ENCODE results near the gene LRRN1.

DNA sequence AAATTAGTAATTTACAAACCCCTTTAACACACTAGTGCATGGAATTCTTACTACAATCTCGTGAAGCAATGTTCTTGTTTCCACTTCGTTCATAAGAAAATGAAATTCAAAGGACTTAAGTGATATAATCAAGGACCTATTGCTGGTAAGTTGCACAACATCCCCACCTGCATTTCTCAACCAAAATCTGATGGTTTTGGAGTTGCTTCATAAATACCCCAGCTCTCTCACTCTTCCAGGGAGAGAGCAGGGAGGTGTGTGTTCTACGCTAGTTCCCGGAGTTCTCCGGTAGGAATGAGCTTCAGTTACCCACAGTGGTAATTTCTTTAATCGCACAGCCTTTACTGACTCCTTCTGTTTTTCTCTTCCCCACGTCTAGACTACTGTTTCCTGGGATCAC lies 81.8 kb downstream of the LRRN1 start:
- TF ChIP-seq, protein P1, sequence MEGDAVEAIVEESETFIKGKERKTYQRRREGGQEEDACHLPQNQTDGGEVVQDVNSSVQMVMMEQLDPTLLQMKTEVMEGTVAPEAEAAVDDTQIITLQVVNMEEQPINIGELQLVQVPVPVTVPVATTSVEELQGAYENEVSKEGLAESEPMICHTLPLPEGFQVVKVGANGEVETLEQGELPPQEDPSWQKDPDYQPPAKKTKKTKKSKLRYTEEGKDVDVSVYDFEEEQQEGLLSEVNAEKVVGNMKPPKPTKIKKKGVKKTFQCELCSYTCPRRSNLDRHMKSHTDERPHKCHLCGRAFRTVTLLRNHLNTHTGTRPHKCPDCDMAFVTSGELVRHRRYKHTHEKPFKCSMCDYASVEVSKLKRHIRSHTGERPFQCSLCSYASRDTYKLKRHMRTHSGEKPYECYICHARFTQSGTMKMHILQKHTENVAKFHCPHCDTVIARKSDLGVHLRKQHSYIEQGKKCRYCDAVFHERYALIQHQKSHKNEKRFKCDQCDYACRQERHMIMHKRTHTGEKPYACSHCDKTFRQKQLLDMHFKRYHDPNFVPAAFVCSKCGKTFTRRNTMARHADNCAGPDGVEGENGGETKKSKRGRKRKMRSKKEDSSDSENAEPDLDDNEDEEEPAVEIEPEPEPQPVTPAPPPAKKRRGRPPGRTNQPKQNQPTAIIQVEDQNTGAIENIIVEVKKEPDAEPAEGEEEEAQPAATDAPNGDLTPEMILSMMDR (IDR thresholded peaks at IDR 0.05; ENCODE audit: insufficient read depth, low read length, poor library complexity, severe bottlenecking) = no peak
- TF ChIP-seq EZH2phosphoT487 (conservative IDR thresholded peaks at IDR 0.05; ENCODE audit: low read length) = no peak
